HG02571 (cell line): Measurements from ENCODE around the gene MAP4K2.

Experiments
- ATAC-seq: cut with Tn5 transposase; IDR thresholded peaks from one replicate; pipeline ENCODE4 v1.9.1; 2021; ENCODE audit warnings: mild to moderate bottlenecking, moderate library complexity; ENCODE audit not compliant: unreplicated experiment

Gene MAP4K2

GRCh38 chr11:64771861-64772260 lies 31.2 kb downstream of the MAP4K2 start:
- no peak for ATAC-seq

GRCh38 chr11:64770120-64770519 lies 32.9 kb downstream of the MAP4K2 start:
- no peak for ATAC-seq

GRCh38 chr11:64769283-64769682 lies 33.7 kb downstream of the MAP4K2 start:
- no peak for ATAC-seq

- ATAC-seq, result no peak
Measured at GRCh38 chr11:64768300-64768694, 34.7 kb downstream of the MAP4K2 start.

GRCh38 chr11:64767344-64768299 lies 35.4 kb downstream of the MAP4K2 start:
- no peak for ATAC-seq

GRCh38 chr11:64766881-64767280 lies 36.1 kb downstream of the MAP4K2 start:
- no peak for ATAC-seq

- no peak for ATAC-seq
Measured at GRCh38 chr11:64765851-64766665, 37.0 kb downstream of the MAP4K2 start.

GRCh38 chr11:64765291-64765850 lies 37.6 kb downstream of the MAP4K2 start:
- ATAC-seq, result no peak

GRCh38 chr11:64764753-64765152 lies 38.3 kb downstream of the MAP4K2 start:
- no peak for ATAC-seq

GRCh38 chr11:64764040-64764611 lies 38.9 kb downstream of the MAP4K2 start:
- ATAC-seq, result no peak

- no peak for ATAC-seq
Measured at GRCh38 chr11:64763526-64764039, 39.4 kb downstream of the MAP4K2 start.

- no peak for ATAC-seq
Measured at GRCh38 chr11:64762674-64763525, 40.1 kb downstream of the MAP4K2 start.

GRCh38 chr11:64762277-64762673 lies 40.7 kb downstream of the MAP4K2 start:
- ATAC-seq, result no peak

GRCh38 chr11:64760759-64761420 lies 42.1 kb downstream of the MAP4K2 start:
- no peak for ATAC-seq

GRCh38 chr11:64759722-64760719 lies 43.0 kb downstream of the MAP4K2 start, which contains the start of gene PYGM:
TSS of gene PYGM (minus strand) at chr11:64759974. CDS start at chr11:64759898, 76 bp downstream.
- no peak for ATAC-seq

- no peak for ATAC-seq
Measured at GRCh38 chr11:64759131-64759721, 43.8 kb downstream of the MAP4K2 start.

- no peak for ATAC-seq
Measured at GRCh38 chr11:64758330-64759079, 44.5 kb downstream of the MAP4K2 start.
